NCI-H2081 (cell line): ENCODE results near the gene ARID3A.
"Not testable (repeated sequence)": the region's sequence is repeated elsewhere in the genome, so short reads cannot be mapped to it uniquely, and the experiment has no call there.

Experiments
- DNase-seq, 2 experiments: peaks; one replicate each; lab custom pipeline; 2025; lab: John Stamatoyannopoulos, UW

Gene ARID3A, protein sequence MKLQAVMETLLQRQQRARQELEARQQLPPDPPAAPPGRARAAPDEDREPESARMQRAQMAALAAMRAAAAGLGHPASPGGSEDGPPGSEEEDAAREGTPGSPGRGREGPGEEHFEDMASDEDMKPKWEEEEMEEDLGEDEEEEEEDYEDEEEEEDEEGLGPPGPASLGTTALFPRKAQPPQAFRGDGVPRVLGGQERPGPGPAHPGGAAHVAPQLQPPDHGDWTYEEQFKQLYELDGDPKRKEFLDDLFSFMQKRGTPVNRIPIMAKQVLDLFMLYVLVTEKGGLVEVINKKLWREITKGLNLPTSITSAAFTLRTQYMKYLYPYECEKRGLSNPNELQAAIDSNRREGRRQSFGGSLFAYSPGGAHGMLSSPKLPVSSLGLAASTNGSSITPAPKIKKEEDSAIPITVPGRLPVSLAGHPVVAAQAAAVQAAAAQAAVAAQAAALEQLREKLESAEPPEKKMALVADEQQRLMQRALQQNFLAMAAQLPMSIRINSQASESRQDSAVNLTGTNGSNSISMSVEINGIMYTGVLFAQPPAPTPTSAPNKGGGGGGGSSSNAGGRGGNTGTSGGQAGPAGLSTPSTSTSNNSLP

DNA sequence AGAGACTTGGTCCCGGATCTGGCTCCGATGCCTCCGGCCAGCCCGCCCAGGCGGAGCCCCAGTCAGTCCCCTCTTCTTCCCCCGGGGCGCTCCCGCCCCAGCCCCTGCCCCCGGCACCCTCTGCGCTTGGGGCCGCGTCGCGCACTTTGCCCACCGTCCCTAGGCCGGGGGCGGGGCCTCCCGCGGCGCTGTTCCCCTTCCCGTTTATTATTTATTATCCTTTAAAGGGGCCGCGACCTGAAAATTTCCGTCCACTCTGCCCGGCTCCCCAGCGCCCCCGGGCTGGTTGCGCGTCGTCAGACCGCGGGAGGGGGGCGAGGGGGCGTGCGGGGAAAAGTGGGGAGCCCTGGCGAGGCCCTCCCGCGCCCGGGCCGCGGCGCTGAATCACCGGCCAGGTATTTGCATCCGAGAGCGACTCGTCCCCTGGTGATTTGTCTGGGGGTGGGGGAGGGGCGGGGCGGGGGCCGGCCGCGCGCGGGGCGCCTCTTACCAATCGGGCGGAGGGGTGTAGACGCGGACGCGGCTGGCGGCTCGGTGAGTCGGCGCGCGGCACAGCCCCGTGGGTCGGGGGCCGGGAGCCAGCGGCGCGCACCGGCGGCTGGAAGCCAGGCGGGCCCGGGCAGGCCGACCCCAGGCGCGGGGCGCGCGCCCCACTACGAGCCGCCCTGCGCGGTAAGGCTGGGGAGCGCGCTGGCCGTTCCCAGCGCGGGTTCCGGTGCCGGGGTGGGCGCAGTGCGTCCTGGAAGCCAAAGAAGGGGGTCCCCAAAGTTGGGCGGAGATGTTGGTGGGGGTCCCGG lies at the start of gene ARID3A:
Gene ARID3A (plus strand): TSS at position 510 of the 797 bp plus-strand sequence. CDS start 3,494 bp downstream, outside the sequence.
- DNase-seq: peak; percentile 62 to 82

DNA sequence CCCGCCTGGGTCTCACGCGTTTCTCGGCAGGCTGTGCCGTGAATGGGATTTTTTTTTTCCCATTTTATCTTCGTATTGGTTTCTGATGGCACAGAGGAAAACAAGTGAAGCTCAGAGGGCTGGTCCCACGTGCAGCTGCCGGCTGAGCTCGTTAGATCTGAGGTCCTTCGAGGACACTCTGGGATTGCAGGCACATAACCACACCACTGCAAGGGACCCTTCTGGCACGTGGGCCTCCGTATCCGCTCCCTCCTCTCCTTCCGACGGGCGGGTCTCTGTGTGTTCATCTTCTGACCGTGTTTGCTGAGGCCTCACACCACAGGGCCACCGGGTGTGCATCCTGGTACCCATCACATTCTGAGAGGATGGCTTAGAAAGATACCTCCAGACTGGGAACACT lies 49.7 kb upstream of the ARID3A start:
- DNase-seq: no peak

DNA sequence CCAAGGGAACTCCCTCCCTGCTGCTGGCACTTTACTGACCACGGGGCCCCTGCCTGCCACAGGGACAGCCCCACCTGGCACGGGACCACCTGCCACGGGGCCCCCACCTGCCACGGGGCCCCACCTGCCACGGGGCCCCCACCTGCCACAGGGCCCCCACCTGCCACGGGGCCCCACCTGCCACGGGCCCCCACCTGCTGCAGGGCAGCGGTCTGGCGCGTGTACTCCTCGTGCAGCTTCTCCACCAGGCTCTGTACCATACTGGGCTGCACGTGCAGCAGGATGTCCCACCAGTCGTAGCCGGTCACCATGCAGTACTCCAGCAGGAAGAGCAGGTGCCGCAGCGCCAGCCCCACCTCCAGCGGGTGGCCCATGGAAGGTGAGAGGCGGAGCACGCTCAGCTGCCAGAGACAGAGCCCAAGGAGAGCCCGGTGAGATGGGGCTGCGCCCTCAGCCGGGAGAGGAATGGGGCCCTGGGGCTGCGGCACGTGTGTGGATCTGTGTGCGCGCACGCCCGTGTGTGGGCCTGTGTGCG lies 49.0 kb upstream of the ARID3A start:
- no peak for DNase-seq

DNA sequence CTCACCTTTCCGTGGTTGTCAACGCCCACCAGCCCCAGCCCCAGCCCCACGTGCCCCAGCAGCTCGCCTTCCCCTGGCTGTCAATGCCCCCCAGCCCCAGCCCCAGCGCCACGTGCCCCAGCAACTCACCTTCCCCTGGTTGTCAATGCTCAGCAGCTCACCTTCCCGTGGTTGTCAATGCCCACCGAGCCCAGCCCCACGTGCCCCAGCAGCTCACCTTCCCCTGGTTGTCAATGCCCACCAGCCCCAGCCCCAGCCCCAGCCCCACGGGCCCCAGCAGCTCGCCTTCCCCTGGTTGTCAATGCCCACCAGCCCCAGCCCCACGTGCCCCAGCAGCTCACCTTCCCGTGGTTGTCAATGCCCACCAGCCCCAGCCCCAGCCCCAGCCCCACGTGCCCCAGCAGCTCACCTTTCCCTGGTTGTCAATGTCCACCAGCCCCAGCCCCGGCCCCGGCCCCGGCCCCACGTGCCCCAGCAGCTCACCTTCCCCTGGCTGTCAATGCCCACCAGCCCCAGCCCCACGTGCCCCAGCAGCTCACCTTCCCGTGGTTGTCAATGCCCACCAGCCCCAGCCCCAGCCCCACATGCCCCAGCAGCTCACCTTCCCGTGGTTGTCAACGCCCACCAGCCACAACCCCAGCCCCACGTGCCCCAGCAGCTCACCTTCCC lies 47.7 kb upstream of the ARID3A start:
- not testable (repeated sequence) for DNase-seq

DNA sequence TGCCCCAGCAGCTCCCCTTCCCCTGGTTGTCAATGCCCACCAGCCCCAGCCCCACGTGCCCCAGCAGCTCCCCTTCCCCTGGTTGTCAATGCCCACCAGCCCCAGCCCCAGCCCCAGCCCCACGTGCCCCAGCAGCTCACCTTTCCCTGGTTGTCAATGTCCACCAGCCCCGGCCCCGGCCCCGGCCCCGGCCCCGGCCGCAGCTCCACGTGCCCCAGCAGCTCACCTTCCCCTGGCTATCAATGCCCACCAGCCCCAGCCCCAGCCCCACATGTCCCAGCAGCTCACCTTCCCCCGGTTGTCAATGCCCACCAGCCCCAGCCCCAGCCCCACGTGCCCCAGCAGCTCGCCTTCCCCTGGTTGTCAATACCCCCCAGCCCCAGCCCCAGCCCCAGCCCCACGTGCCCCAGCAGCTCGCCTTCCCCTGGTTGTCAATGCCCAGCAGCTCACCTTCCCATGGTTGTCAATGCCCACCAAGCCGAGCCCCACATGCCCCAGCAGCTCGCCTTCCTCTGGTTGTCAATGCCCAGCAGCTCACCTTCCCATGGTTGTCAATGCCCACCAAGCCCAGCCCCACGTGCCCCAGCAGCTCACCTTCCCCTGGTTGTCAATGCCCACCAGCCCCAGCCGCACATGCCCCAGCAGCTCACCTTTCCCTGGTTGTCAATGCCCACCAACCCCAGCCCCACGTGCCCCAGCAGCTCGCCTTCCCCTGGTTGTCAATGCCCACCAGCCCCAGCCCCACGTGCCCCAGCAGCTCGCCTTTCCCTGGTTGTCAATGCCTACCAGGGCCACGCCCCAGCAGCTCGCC lies 46.9 kb upstream of the ARID3A start:
- not testable (repeated sequence) for DNase-seq

DNA sequence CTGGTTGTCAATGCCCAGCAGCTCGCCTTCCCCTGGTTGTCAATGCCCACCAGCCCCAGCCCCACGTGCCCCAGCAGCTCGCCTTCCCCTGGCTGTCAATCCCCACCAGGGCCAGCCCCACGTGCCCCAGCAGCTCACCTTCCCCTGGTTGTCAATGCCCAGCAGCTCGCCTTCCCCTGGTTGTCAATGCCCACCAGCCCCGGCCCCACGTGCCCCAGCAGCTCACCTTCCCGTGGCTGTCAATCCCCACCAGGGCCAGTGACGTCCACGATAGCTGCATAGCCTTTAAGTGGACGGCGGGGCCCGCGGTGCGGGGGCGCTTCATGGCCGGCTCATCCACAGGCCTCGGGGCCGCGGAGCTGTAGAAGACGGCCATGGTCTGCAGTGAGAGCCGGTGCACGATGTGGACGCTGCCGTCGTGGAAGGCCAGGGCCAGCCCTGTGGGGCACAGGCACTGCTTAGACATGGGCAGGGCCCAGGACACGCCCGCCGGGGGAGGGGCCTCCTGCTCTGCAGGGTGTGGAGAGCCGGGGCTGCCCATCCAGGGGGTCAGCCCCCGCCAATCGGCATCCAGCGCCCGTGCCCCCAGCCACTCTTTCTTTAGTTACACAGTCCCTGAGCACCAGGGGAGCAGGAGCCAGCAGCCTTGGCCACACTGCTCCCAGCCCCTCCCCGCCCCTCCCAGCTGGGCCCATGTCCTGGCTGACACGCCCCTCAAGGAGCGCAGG lies 46.0 kb upstream of the ARID3A start:
- DNase-seq: no peak

DNA sequence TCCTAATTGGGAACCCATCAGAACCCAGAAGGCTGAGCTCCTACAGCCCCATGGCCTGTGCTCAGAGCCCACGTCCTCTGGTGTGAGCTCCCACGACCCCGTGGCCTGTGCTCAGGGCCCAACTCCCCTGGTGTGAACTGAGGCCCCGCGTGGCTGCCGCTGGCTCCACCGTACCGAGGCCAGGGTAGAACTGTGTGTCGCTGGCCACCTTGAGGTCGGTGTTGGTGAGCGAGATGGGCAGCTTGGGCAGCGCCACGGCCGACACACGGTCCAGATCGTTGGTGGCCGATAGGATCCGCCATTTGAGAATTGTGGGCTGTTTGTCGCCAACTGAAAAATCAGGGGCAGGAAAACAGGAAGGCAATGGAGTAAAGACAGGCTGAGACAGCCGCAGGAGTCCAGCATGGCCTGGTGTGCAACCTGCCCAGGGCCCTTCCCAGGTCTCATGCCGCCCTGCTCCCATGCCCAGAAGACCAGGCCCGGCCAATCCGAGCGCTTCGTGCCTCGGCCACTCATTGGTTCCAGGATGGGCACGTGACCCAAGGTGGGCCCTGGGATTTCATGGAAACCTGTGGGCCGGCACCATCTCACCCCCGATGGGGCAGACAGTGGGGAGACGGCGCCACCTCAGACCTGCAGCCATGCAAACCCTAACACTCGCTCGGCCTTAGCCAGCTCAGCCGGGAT lies 44.3 kb upstream of the ARID3A start:
- no peak for DNase-seq

DNA sequence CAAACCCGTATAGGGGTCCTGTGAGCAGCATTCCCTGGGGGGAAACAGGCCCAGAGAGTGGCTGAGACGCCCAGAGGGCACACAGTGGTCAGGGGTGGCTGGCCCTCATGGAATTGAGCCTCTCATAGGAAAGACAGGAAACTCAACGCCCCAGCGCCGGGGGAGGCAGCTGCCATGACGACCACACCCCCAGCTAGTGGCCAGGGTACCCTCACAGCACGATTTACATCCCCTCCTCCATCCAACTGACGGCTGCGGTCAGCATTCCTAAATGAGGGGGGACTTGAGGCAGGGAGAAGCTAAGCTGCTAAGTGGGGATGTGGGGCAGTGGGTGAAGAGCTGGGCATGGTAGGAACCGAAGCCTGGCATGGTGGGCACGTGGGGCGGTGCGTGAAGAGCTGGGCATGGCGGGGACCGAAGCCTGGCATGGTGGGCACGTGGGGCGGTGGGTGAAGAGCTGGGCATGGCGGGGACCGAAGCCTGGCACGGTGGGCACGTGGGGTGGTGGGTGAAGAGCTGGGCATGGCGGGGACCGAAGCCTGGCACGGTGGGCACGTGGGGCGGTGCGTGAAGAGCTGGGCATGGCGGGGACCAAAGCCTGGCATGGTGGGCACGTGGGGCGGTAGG lies 42.9 kb upstream of the ARID3A start:
- no peak for DNase-seq

DNA sequence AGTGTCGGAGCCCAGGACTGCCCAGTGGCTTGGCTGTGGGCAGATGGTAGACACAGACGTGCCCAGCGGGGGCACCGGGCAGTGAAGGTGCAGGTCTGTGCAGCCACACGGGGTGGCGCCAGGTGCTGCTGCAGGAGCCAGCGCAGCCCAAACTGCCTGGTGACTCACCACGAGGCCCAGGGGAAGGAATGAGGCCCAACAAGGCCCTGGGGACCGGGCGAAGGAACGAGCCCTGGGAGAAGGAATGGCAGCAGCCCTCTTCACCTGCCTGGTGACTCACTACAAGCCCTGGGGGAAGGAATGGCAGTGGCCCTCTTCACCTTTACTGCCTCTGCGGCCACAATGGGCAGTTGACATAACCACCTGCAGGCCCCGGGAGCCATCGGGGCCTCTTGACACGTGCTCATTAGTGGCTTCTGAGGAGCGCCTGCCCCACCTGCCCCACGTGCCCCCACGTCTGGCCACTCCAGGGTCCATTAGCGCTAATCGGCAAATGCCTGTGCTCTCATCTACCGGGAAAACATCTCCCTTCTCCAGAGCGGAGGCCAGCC lies 42.1 kb upstream of the ARID3A start:
- no peak for DNase-seq

DNA sequence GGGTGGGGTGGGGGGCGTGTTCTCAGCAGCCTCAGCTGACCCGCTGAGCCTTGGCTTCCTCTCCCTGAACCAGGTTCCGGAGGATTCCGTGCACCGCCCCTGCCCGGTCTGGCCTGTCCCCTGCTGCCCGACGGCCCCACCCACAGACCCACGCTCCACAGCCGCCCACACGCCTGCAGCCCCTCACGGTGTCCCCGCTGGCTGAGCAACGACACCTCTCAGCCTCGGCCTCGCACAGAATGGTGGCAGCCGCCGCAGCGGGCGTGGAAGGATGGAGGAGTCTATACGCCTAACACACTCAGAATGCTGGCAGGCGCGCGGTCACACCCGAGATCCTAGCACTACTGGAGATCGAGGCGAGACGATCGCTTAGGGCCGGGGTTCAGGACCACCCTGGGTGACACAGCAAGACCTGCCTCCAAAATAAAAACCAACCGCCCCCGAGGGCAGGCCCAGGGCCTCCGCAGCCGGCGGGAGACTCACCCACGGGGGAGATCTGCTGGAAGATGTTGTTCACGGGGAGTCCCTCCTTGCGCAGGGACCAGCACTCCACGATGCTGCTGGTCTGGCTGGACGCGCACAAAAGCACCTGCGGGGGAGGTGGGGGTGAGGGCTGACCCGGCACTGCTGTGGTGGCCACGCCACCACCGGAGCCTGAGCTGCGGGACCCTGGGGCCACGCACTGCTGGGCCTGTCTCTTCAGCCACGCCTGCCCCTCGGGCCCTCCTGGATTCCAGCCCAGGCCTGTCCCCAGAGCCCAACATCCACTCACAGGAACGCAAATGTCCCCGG lies 41.2 kb upstream of the ARID3A start:
- DNase-seq: no peak

DNA sequence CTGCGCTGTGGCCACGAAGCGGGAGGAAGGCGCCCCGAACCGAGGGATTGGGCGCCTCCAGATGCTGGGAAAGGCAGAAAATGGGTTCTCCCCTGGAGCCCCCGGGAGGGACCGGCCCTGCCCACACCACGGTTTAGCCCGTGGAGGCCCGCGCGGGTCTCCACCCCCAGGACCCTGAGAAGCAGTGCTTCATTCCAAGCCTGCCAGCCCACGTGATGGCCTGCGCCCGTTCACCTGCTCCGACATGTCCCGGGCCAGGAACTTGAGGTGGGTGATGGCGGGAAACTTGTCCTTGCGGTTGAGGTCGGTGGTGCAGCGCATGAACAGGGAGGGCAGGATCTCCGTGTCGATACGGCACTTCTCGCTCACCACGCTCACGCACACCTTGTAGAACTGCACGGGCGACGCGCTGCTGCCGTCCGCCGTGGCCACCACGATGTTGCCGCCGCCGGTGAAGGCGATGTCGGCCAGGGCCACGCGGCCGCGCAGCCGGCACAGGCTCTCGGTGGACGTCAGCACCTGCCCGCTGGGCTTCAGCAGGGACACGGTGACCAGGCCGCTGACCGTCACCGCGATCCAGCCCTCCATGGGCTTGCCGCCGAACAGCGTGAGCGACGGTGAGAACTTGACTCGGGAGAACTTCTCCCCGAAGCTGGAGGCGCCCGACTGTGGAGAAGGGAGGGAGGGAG lies 40.2 kb upstream of the ARID3A start:
- no peak for DNase-seq

DNA sequence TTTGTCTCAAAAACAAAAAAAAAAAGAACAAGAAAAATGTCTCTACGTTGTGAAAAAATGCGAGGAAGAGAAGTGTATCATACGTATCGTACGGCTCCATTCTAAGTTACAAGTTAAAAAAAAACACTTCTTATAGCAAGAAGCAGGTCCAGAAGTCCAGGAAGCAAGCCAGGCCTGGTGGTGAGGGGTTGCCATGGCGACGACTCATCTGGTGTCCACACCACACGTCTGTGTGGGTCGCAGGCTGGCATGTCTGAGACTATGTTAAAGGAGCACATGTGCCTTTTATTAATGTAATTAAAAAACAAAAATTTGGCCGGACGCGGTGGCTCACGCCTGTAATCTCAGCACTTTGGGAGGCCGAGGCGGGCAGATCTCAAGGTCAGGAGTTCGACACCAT lies 38.8 kb upstream of the ARID3A start:
- DNase-seq: no peak

DNA sequence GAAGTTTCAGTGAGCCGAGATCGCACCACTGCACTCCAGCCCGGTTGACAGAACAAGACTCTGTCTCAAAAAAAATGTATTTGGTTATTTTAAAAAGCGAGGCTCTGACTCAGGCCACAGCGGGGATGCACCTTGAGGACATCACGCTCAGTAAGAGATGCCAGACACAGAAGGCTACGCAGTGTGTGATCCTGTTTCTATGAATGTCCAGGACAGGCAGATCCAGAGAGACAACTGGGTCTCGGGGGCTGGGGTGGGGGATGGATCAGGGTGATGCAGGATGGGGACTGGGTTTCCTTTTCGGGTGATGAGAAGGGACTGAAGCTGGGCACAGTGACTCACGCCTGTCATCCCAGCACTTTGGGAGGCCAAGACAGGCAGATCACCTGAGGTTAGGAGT lies 38.2 kb upstream of the ARID3A start:
- no peak for DNase-seq

DNA sequence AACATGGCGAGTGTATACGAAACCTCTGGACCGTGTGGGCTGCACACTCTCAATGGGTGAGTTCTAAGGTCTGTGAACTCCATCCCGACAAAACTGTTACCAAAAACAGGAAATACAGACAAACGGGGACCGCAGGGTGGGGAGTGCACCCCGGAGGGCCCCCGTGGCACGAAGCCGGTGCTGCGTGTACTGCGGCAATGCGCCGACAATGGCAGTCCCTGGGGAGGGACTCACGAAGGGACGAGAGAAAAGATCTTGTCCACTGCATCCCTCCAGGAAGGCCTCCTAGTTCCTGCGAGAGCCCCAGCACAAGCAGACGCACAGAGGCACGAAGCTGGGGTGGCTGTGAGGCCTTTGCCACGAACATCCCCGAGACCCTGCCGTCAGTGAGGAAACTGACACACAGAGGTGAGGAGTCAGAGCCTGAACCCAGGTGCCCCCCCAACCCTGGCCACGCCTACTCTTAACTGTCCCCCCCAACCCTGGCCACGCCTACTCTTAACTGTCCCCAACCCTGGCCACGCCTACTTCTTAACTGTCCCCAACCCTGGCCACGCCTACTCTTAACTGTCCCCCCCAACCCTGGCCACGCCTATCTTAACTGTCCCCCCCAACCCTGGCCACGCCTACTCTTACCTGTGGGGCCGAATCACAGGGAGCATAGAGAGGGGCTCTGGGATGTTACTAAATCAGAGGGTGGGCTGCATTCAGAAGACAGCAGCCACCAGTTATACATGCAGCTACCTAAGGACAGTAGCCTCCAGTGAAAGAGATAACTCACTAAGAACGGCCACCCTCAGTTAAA lies 37.1 kb upstream of the ARID3A start:
- DNase-seq: no peak

DNA sequence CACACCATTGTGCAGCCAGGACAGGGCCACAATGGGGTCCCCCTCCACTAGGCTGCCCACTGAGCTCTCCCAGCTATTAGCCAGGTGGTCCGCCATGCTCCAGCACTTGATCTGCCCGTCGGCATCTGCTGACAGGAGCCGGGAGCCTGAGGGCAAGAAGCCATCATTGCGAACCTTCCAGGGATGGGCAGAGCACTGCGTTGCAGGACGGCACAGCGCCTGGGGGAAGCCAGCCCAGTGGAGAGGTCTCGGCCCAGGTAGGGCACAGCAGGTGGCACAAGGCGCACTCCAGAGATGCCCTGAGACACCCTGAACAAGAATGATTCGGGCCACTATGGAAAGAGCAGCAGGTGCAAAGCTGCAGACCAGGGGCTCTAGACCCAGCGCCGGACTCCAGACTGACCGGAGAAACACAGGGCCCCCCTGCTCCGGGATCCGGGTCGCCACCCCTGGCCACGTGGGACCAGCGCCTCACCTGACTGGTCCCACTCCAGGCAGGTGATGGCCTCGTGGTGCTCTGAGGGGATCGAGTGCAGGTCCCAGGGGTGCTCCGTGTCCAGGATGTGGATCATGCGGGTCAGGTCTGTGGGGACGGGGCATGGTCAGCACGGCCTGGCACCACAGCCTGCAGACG lies 36.1 kb upstream of the ARID3A start:
- DNase-seq: no peak

DNA sequence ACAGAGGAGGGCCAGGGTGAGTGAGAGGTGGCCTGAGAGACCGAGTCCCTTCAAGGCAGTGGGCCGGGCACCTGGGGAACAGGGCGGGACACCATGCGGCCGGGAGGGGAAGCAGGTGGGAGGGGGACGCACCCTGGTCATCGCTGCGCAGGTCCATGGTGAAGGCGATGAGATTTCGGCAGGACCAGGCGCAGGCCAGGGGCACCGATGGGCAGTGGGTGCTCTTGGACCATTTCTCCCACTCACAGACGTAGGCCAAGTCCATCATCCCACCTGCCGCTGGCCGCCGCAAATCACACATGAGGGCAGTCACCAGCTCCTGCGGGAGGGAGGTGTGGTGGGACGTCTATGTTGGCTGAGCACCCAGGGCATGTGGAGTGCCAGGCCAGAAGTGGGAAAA lies 35.0 kb upstream of the ARID3A start:
- no peak for DNase-seq
